Loucy (cell line): ENCODE results near the gene TSPAN17.

ENCODE experiments used
- H2AFZ ChIP-seq: fragments of 200-600 bp; sonication (generic); 2 replicates; pipeline ENCODE4 v1.6.0; 2016; ENCODE audit warnings: antibody characterized with exemption, mild to moderate bottlenecking, low read length, moderate library complexity
- H3F3A ChIP-seq: fragments of 200-600 bp; 2 replicates; pipeline ENCODE4 v1.6.0; 2016; ENCODE audit warnings: antibody characterized with exemption, low read depth, mild to moderate bottlenecking
- H3K27me3 ChIP-seq: fragments of 200-600 bp; sonication (generic); 2 replicates; pipeline ENCODE4 v1.6.1; 2014; ENCODE audit warnings: low read length, mild to moderate bottlenecking; ENCODE audit not compliant: insufficient read depth, poor library complexity, severe bottlenecking
- H3K36me3 ChIP-seq: fragments of 200-600 bp; sonication (generic); 2 replicates; pipeline ENCODE4 v1.6.1; 2016; ENCODE audit warnings: low read length; ENCODE audit not compliant: insufficient read depth
- H3K4me1 ChIP-seq: fragments of 200-600 bp; sonication (generic); 2 replicates; pipeline ENCODE4 v1.5.1; 2014; ENCODE audit warnings: low read length, mild to moderate bottlenecking; ENCODE audit not compliant: insufficient read depth, poor library complexity, severe bottlenecking
- H3K4me2 ChIP-seq: fragments of 200-600 bp; sonication (generic); 2 replicates; pipeline ENCODE4 v1.6.0; 2014; ENCODE audit warnings: antibody characterized with exemption, low read length, low read depth, mild to moderate bottlenecking; ENCODE audit not compliant: poor library complexity, severe bottlenecking
- H3K4me3 ChIP-seq: fragments of 200-600 bp; sonication (generic); 2 replicates; pipeline ENCODE4 v1.5.1; 2014; ENCODE audit warnings: low read length, mild to moderate bottlenecking, mixed read lengths; ENCODE audit not compliant: poor library complexity, severe bottlenecking
- H3K79me2 ChIP-seq: fragments of 200-600 bp; sonication (generic); 2 replicates; pipeline ENCODE4 v1.6.1; 2014; ENCODE audit warnings: low read length; ENCODE audit not compliant: insufficient read depth
- H3K9ac ChIP-seq: fragments of 200-600 bp; sonication (generic); 2 replicates; pipeline ENCODE4 v1.6.0; 2014; ENCODE audit warnings: mild to moderate bottlenecking, low read depth, low read length, moderate library complexity; ENCODE audit not compliant: poor library complexity, severe bottlenecking
- H3K9me2 ChIP-seq: fragments of 200-600 bp; sonication (generic); replicated peaks from 2 replicates; pipeline ENCODE4 v1.6.1; 2016; ENCODE audit warnings: low read depth, low read length, mixed read lengths
- H3K9me3 ChIP-seq: fragments of 200-600 bp; sonication (generic); 2 replicates; pipeline ENCODE4 v1.6.1; 2014; ENCODE audit warnings: mild to moderate bottlenecking, antibody characterized with exemption, low read length, low read depth; ENCODE audit not compliant: insufficient read depth
- H4K20me1 ChIP-seq: fragments of 200-600 bp; sonication (generic); 2 replicates; pipeline ENCODE4 v1.6.0; 2014; ENCODE audit warnings: antibody characterized with exemption, low read length, mild to moderate bottlenecking; ENCODE audit not compliant: insufficient read depth, poor library complexity, severe bottlenecking
- EZH2phosphoT487 ChIP-seq: fragments of 200-600 bp; IDR thresholded peaks from 2 replicates; pipeline ENCODE4 v1.6.1; 2018; ENCODE audit warnings: antibody characterized with exemption, mild to moderate bottlenecking, moderate library complexity, borderline replicate concordance
- TF ChIP-seq, protein P1 (sequence below): fragments of 200-600 bp; sonication (generic); conservative IDR thresholded peaks from 2 replicates; pipeline ENCODE4 v1.5.1; 2014; ENCODE audit warnings: mild to moderate bottlenecking, antibody characterized with exemption, low read length

TSPAN17 gene

DNA sequence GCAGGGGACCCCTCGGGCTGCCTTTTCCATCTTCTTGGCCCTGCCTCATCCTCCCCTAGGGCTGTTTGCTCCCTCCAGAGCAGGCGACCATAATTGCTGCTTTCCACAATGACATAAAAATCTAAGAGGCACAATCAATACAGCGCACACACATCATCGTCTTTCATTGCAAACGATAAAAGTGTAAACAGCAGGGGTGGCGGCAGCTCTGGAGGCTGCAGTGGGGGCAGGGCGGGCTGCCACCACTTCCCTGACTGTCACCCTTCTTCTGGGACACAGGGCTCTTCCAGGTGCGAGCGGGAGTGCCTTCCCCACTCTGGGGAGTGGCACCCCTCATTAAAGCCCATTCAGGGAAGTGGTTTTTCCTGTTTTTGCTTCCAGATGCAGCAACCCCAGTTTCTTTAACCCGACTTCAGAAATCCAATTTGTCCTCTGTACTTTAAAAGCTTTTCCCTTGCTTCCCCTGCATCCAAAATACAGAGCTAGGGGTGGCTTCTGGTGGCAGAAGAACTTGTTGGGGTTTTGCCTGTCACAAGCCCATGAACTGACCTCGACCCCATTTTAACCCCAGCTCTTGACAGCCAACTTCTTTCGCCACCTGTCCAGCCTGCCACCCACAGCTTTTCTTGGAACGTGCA is 45.7 kb downstream of the TSPAN17 start:
- TF ChIP-seq EZH2phosphoT487: no peak
- Histone ChIP-seq H3K9me3 (no peaks in the 10 kb centered on the region), H4K20me1 (no peaks in the 10 kb centered on the region), H3F3A (no peaks in the 10 kb centered on the region), H3K4me2 (no peak overlapping the region), H3K4me3 (no peak overlapping the region), H3K9ac (no peak overlapping the region), H3K36me3 (no peaks in the 10 kb centered on the region), H3K79me2 (no peaks in the 10 kb centered on the region), H2AFZ (no peak overlapping the region), H3K9me2 (no peaks in the 10 kb centered on the region), H3K27me3 (no peaks in the 10 kb centered on the region), H3K4me1 (no peaks in the 10 kb centered on the region)

DNA sequence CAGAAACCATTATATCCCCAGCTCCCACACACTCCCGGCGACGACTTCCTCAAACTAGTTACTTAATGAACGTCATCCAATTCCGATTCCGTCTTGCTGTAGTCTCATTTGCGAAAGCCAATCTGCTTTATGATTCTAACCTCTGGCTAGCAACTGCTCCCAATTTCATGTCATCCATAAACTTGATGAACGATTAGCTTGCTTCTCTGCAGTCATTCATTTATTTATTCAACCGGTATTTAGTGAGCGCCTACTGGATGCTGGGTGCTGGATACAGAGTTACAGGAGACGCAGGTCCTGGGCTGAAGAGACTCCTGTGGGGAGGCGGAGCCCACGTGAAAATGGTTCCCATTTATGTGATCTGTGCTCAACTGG is 46.2 kb downstream of the TSPAN17 start:
- no peaks in the 10 kb centered on the region for H3K9me2 ChIP-seq
- no peaks in the 10 kb centered on the region for H3K9me3 ChIP-seq
- H4K20me1 ChIP-seq: no peaks in the 10 kb centered on the region
- H3K4me1 ChIP-seq: no peaks in the 10 kb centered on the region
- H3K79me2 ChIP-seq: no peaks in the 10 kb centered on the region
- no peak overlapping the region for H3K4me2 ChIP-seq
- TF ChIP-seq EZH2phosphoT487: no peak
- TF ChIP-seq, protein P1, sequence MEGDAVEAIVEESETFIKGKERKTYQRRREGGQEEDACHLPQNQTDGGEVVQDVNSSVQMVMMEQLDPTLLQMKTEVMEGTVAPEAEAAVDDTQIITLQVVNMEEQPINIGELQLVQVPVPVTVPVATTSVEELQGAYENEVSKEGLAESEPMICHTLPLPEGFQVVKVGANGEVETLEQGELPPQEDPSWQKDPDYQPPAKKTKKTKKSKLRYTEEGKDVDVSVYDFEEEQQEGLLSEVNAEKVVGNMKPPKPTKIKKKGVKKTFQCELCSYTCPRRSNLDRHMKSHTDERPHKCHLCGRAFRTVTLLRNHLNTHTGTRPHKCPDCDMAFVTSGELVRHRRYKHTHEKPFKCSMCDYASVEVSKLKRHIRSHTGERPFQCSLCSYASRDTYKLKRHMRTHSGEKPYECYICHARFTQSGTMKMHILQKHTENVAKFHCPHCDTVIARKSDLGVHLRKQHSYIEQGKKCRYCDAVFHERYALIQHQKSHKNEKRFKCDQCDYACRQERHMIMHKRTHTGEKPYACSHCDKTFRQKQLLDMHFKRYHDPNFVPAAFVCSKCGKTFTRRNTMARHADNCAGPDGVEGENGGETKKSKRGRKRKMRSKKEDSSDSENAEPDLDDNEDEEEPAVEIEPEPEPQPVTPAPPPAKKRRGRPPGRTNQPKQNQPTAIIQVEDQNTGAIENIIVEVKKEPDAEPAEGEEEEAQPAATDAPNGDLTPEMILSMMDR: no peak
- no peak overlapping the region for H3K9ac ChIP-seq
- H3K27me3 ChIP-seq: no peaks in the 10 kb centered on the region
- H2AFZ ChIP-seq: no peak overlapping the region
- H3K4me3 ChIP-seq: no peak overlapping the region
- H3F3A ChIP-seq: no peaks in the 10 kb centered on the region
- no peaks in the 10 kb centered on the region for H3K36me3 ChIP-seq

DNA sequence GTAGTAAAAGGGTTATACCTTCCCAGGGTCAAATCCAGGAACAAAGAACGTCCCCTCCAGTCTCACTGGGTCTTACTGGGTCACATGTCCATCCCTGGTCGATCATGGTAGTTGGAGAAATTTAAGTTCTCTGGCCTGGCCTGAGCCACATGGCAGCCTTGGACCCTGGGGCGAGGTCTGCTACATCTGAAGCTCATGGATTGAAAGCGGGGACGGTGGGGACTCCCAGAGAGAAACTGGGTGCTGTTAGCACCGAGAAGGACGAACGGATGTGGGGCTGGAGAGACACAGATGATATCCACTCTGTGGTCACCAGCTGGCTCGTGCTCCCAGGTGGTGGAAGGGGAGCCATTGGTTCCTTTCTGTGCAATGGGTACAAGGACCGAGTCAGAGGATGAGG is 46.9 kb downstream of the TSPAN17 start:
- no peak for TF ChIP-seq EZH2phosphoT487
- Histone ChIP-seq H3K27me3 (no peaks in the 10 kb centered on the region), H3K79me2 (no peaks in the 10 kb centered on the region), H4K20me1 (no peaks in the 10 kb centered on the region), H3K9ac (no peak overlapping the region), H3K9me2 (no peaks in the 10 kb centered on the region), H3K4me3 (no peak overlapping the region), H3K9me3 (no peaks in the 10 kb centered on the region), H3F3A (no peaks in the 10 kb centered on the region), H2AFZ (no peak overlapping the region), H3K4me2 (no peak overlapping the region), H3K4me1 (no peaks in the 10 kb centered on the region), H3K36me3 (no peaks in the 10 kb centered on the region)

DNA sequence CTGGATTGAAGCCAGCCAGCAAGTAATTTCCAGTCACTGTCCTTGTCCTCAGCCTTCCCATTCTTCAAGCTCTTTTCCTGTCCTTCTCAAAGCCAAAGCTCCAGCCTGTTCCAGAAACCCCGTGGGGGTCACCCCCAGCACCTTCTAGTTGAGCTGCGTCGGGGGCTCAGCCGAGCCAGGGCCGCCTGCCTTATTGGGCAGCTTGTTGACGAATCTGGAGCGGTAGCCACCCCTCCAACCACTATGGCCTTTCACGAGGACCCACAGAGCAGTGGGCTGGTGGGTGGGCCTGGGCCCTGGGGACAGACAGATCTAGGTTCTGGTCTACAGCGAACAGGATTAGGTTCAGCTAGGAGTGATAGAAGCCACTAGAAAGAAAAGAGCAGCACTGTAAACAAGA is 47.3 kb downstream of the TSPAN17 start:
- TF ChIP-seq, protein P1: no peak
- no peak for TF ChIP-seq EZH2phosphoT487

More for the DNA sequence above, 47.3 kb downstream of the TSPAN17 start:
- H3K9ac ChIP-seq: no peak overlapping the region
- H3K79me2 ChIP-seq: no peaks in the 10 kb centered on the region
- H3K9me3 ChIP-seq: no peaks in the 10 kb centered on the region
- H3K4me3 ChIP-seq: no peak overlapping the region
- H3K9me2 ChIP-seq: no peaks in the 10 kb centered on the region
- no peak overlapping the region for H3K4me2 ChIP-seq
- no peaks in the 10 kb centered on the region for H3K36me3 ChIP-seq
- H3K27me3 ChIP-seq: no peaks in the 10 kb centered on the region
- no peaks in the 10 kb centered on the region for H3K4me1 ChIP-seq
- H4K20me1 ChIP-seq: no peaks in the 10 kb centered on the region
- no peak overlapping the region for H2AFZ ChIP-seq
- H3F3A ChIP-seq: no peaks in the 10 kb centered on the region
